Mesendoderm (in vitro differentiated cells): Measurements from ENCODE around the gene ZNF117.
"Not testable (repeated sequence)": the region's sequence is repeated elsewhere in the genome, so short reads cannot be mapped to it uniquely, and the experiment has no call there.

Experiments
- DNase-seq: peaks from one replicate; pipeline ENCODE4 v3.0.0; 2013
- H2AK5ac ChIP-seq: 2 replicates; pipeline ENCODE4 v1.6.1; 2013; ENCODE audit warnings: low read length, inconsistent platforms
- H2BK120ac ChIP-seq: 2 replicates; pipeline ENCODE4 v1.6.1; 2013; ENCODE audit warnings: low read depth, mild to moderate bottlenecking, low read length, moderate library complexity, mixed read lengths
- H2BK15ac ChIP-seq: replicated peaks from 2 replicates; pipeline ENCODE4 v1.6.1; 2013; ENCODE audit warnings: low read depth, mild to moderate bottlenecking, moderate library complexity
- H2BK5ac ChIP-seq: 2 replicates; pipeline ENCODE4 v1.6.1; 2013; ENCODE audit warnings: low read length, inconsistent platforms
- H3K18ac ChIP-seq: 2 replicates; pipeline ENCODE4 v1.6.1; 2013; ENCODE audit warnings: mild to moderate bottlenecking, low read length, mixed read lengths
- H3K23ac ChIP-seq: one replicate; pipeline ENCODE4 v1.6.1; 2013; ENCODE audit warnings: low read length
- H3K27ac ChIP-seq: 2 replicates; pipeline ENCODE4 v1.5.1; 2013; ENCODE audit warnings: low read depth, mild to moderate bottlenecking, inconsistent platforms, low read length, moderate library complexity
- H3K27me3 ChIP-seq: 2 replicates; pipeline ENCODE4 v1.6.1; 2013; ENCODE audit warnings: low read length, control low read depth, mild to moderate bottlenecking, inconsistent platforms; ENCODE audit not compliant: insufficient read depth, poor library complexity
- H3K36me3 ChIP-seq: 2 replicates; pipeline ENCODE4 v1.6.1; 2013; ENCODE audit warnings: low read length, inconsistent platforms; ENCODE audit not compliant: control insufficient read depth, insufficient read depth
- H3K4ac ChIP-seq: one replicate; pipeline ENCODE4 v1.6.1; 2013; ENCODE audit warnings: low read depth, mild to moderate bottlenecking, low read length, moderate library complexity
- H3K4me1 ChIP-seq: 2 replicates; pipeline ENCODE4 v1.6.1; 2013; ENCODE audit warnings: low read depth, low read length, inconsistent platforms; ENCODE audit not compliant: control insufficient read depth
- H3K4me2 ChIP-seq: 2 replicates; pipeline ENCODE4 v1.6.1; 2013; ENCODE audit warnings: low read length
- H3K4me3 ChIP-seq: 2 replicates; pipeline ENCODE4 v1.5.1; 2013; ENCODE audit warnings: mild to moderate bottlenecking, low read length
- H3K56ac ChIP-seq: one replicate; pipeline ENCODE4 v1.6.1; 2013; ENCODE audit warnings: low read length
- H3K79me1 ChIP-seq: 2 replicates; pipeline ENCODE4 v1.6.1; 2013; ENCODE audit warnings: low read length, inconsistent platforms
- H3K79me2 ChIP-seq: 2 replicates; pipeline ENCODE4 v1.6.1; 2013; ENCODE audit warnings: mild to moderate bottlenecking, low read length; ENCODE audit not compliant: control insufficient read depth, insufficient read depth
- H3K9ac ChIP-seq: 2 replicates; pipeline ENCODE4 v1.6.1; 2013; ENCODE audit warnings: low read length, inconsistent platforms
- H4K5ac ChIP-seq: one replicate; pipeline ENCODE4 v1.6.1; 2013; ENCODE audit warnings: low read length
- H4K8ac ChIP-seq: one replicate; pipeline ENCODE4 v1.6.1; 2013; ENCODE audit warnings: low read depth, mild to moderate bottlenecking, control low read depth, low read length, moderate library complexity
- WGBS: extraction: QIAGEN DNeasy Blood & Tissue Kit; methylation state at CpG from one replicate; pipeline ENCODE4 v1.1.7; 2013; ENCODE audit warnings: low lambda C conversion rate, missing lambda C conversion rate; ENCODE audit not compliant: insufficient coverage; ENCODE audit errors: extremely low coverage; 5-methylcytosine and 5-hydroxymethylcytosine counted together

Gene ZNF117

GRCh38 chr7:65034120-65034782 is 43.4 kb upstream of the ZNF117 start:
- H3K18ac ChIP-seq, H3K79me1 ChIP-seq, H3K23ac ChIP-seq, H3K4me1 ChIP-seq, DNase-seq, H3K4me2 ChIP-seq, H3K27me3 ChIP-seq, H2BK15ac ChIP-seq, H2BK120ac ChIP-seq, H2BK5ac ChIP-seq, H3K79me2 ChIP-seq, H3K27ac ChIP-seq, H3K56ac ChIP-seq, H3K9ac ChIP-seq, H3K36me3 ChIP-seq, H3K4ac ChIP-seq, H3K4me3 ChIP-seq, H2AK5ac ChIP-seq, H4K5ac ChIP-seq, H4K8ac ChIP-seq: not testable (repeated sequence)
- no CpG with 5 or more reads among the region's 10 CpGs for WGBS

- H3K79me2 ChIP-seq, H3K79me1 ChIP-seq: not testable (repeated sequence)
- WGBS = no CpG with 5 or more reads among the region's 30 CpGs
Observed at GRCh38 chr7:65033391-65033790, 42.6 kb upstream of the ZNF117 start.

DNA sequence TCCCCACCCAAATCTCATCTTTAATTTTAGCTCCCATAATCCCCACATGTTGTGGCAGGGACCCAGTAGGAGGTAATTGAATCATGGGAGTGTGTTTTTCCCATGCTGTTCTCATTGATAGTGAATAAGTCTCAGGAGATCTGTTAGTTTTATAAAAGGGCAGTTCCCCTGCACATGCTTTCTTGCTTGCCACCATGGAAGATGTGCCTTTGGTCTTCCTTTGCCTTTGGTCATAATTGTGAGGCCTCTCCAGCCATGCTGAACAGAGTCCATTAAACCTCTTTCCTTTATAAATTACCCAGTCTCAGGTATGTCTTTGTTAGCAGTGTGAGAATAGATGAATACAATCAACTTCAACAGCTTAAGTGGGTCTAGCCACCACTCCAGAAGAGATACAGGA is 34.2 kb upstream of the ZNF117 start:
- not testable (repeated sequence) for H4K8ac ChIP-seq, H3K18ac ChIP-seq, H3K27ac ChIP-seq, H3K27me3 ChIP-seq, H3K4me2 ChIP-seq, H3K79me1 ChIP-seq, H3K56ac ChIP-seq, H3K9ac ChIP-seq, DNase-seq, H2BK15ac ChIP-seq, H3K79me2 ChIP-seq, H3K23ac ChIP-seq, H2BK120ac ChIP-seq, H2BK5ac ChIP-seq, H4K5ac ChIP-seq, H2AK5ac ChIP-seq, H3K36me3 ChIP-seq, H3K4me3 ChIP-seq, H3K4me1 ChIP-seq, H3K4ac ChIP-seq

More at GRCh38 chr7:65033391-65033790, 42.6 kb upstream of the ZNF117 start:
- H2AK5ac ChIP-seq, H3K27me3 ChIP-seq, H3K9ac ChIP-seq, H3K18ac ChIP-seq, H3K56ac ChIP-seq, H2BK15ac ChIP-seq, H4K5ac ChIP-seq, H3K4me2 ChIP-seq, H3K4ac ChIP-seq, H3K36me3 ChIP-seq, H4K8ac ChIP-seq, H3K4me1 ChIP-seq, H2BK120ac ChIP-seq, H3K27ac ChIP-seq, H3K23ac ChIP-seq, H3K4me3 ChIP-seq, DNase-seq, H2BK5ac ChIP-seq: not testable (repeated sequence)

DNA sequence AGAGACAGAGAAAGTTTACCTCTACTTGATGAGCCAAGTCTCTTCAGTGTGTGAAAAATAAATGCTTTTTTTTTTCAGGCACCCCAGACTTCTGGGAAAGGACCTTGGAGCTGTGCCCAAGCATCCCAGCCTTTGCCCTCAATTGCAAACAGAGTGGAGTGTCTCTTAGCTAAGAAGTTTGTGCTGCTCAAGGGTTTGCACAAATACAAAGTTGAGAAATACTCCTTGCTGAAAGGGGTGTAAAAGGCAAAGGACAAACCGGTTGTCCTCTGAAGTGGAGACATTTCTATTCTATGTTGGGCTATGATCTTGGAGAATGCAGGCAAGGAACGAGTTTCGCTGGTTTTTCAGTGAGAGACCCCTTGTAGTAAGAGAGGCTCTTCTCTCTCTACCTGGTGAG is 30.1 kb upstream of the ZNF117 start:
- H3K27me3 ChIP-seq, H3K4me3 ChIP-seq, H3K79me2 ChIP-seq, DNase-seq, H3K4ac ChIP-seq, H3K36me3 ChIP-seq, H4K8ac ChIP-seq, H4K5ac ChIP-seq, H3K56ac ChIP-seq, H2BK120ac ChIP-seq, H3K79me1 ChIP-seq, H3K23ac ChIP-seq, H2BK5ac ChIP-seq, H3K9ac ChIP-seq, H3K4me2 ChIP-seq, H3K18ac ChIP-seq, H3K4me1 ChIP-seq, H2BK15ac ChIP-seq, H2AK5ac ChIP-seq, H3K27ac ChIP-seq: not testable (repeated sequence)
- no CpG with 5 or more reads among the region's 3 CpGs for WGBS

- H3K27ac ChIP-seq, H2BK5ac ChIP-seq, H4K5ac ChIP-seq, H3K23ac ChIP-seq, H4K8ac ChIP-seq, H3K4me2 ChIP-seq, H2AK5ac ChIP-seq, H3K4ac ChIP-seq, H3K27me3 ChIP-seq, DNase-seq, H3K79me1 ChIP-seq, H3K4me3 ChIP-seq, H3K79me2 ChIP-seq, H2BK15ac ChIP-seq, H3K18ac ChIP-seq, H3K9ac ChIP-seq, H3K56ac ChIP-seq, H3K4me1 ChIP-seq, H2BK120ac ChIP-seq, H3K36me3 ChIP-seq: not testable (repeated sequence)
- no CpG with 5 or more reads among the region's 7 CpGs for WGBS
Observed at GRCh38 chr7:65009881-65010280, 19.0 kb upstream of the ZNF117 start.

DNA sequence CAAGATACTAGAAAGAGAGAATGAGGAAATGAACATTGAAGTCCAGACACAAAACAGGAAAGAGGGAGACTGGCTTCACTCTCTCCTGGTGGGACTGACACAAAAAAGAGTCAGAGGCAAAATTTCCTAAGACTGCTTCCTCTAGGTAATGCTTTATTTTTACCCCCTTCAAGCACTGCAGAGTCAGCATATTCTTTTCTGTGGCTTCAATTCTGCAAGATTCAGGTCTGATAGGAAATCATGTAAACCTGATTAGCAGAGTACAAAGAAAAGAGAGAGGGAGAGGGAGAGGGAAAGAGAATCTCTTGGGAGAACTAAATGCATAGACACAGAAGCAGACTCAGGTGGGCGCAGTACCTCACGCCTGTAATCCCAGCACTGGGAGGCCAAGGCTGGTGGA is 18.6 kb upstream of the ZNF117 start:
- H3K9ac ChIP-seq, H3K79me1 ChIP-seq, DNase-seq, H3K27ac ChIP-seq, H3K56ac ChIP-seq, H3K18ac ChIP-seq, H3K23ac ChIP-seq, H4K5ac ChIP-seq, H3K36me3 ChIP-seq, H4K8ac ChIP-seq, H3K4me2 ChIP-seq, H2BK15ac ChIP-seq, H3K79me2 ChIP-seq, H3K4ac ChIP-seq, H3K4me3 ChIP-seq, H2BK5ac ChIP-seq, H3K27me3 ChIP-seq, H2BK120ac ChIP-seq, H2AK5ac ChIP-seq, H3K4me1 ChIP-seq: not testable (repeated sequence)
- no CpG with 5 or more reads among the region's 2 CpGs for WGBS
